Loucy (cell line): ENCODE measurements around the gene GRIK2.

Experiments used
- EZH2phosphoT487 ChIP-seq: fragments of 200-600 bp; IDR thresholded peaks from 2 replicates; pipeline ENCODE4 v1.6.1; 2018; ENCODE audit warnings: antibody characterized with exemption, mild to moderate bottlenecking, moderate library complexity, borderline replicate concordance
- TF ChIP-seq, protein P1 (sequence below): fragments of 200-600 bp; sonication (generic); conservative IDR thresholded peaks from 2 replicates; pipeline ENCODE4 v1.5.1; 2014; ENCODE audit warnings: mild to moderate bottlenecking, antibody characterized with exemption, low read length

DNA sequence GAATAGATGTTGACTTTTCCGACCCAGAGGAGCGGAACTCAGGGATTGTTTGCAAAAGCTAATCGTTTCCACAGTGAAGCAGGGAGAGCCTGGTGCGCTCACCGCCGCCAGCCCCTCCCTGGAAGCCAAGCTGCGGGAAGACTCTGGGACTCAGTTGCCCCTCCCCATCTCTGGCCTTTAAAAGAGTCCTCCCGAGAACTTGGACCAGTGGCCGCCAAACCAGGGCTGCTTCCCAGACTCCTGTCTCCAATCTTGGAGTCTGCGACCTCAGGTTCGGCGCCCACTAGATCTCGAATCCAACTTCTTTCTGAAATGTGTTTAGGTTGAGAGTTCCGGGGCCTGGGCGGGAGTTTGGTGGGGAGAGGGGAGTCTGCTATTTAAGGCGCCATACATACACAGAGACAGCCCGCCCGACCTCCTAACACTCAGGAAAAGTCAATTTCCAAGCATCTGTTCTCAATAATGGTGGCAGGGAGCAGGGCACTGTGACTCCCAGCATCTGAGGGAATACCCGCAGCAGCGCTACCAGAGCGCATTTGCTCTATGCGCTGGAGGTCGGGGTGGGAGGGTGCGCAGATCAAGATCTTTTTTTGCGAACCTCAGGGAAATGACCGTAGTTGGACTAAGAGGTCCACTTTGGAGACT, 800 bp upstream of the GRIK2 start:
- no peak for TF ChIP-seq EZH2phosphoT487
- TF ChIP-seq, protein P1, sequence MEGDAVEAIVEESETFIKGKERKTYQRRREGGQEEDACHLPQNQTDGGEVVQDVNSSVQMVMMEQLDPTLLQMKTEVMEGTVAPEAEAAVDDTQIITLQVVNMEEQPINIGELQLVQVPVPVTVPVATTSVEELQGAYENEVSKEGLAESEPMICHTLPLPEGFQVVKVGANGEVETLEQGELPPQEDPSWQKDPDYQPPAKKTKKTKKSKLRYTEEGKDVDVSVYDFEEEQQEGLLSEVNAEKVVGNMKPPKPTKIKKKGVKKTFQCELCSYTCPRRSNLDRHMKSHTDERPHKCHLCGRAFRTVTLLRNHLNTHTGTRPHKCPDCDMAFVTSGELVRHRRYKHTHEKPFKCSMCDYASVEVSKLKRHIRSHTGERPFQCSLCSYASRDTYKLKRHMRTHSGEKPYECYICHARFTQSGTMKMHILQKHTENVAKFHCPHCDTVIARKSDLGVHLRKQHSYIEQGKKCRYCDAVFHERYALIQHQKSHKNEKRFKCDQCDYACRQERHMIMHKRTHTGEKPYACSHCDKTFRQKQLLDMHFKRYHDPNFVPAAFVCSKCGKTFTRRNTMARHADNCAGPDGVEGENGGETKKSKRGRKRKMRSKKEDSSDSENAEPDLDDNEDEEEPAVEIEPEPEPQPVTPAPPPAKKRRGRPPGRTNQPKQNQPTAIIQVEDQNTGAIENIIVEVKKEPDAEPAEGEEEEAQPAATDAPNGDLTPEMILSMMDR, result no peak
